ENCODE results near the gene PACSIN2.

DNA sequence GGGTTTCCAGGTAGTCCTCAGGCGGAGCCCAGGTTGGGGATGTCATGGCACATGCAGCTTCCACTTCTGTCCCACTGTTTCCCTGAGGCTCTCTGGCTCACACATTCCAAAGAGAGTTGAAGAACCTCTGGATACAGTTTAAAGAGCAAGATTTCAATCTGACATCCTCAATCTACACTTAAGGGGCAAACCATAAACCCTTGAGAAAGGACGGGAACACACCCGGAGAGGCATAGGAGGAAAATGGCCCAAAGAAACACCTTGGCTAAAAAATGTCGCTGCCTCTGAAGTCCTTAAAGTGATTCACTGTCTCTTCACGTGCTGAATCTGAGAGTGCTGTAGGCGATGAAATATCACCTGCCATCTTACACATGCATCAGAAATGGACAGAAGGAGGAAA, 87.0 kb downstream of the PACSIN2 start:
- TF ChIP-seq, protein P1, sequence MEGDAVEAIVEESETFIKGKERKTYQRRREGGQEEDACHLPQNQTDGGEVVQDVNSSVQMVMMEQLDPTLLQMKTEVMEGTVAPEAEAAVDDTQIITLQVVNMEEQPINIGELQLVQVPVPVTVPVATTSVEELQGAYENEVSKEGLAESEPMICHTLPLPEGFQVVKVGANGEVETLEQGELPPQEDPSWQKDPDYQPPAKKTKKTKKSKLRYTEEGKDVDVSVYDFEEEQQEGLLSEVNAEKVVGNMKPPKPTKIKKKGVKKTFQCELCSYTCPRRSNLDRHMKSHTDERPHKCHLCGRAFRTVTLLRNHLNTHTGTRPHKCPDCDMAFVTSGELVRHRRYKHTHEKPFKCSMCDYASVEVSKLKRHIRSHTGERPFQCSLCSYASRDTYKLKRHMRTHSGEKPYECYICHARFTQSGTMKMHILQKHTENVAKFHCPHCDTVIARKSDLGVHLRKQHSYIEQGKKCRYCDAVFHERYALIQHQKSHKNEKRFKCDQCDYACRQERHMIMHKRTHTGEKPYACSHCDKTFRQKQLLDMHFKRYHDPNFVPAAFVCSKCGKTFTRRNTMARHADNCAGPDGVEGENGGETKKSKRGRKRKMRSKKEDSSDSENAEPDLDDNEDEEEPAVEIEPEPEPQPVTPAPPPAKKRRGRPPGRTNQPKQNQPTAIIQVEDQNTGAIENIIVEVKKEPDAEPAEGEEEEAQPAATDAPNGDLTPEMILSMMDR (IDR thresholded peaks at IDR 0.05), result no peak
- no peak for TF ChIP-seq POLR2AphosphoS5 (IDR thresholded peaks at IDR 0.05; ENCODE audit: low read depth, low read length)
